H1 (cell line): ENCODE results near the gene TACR2. TPM values are rescaled to one million over a fixed set of nuclear protein-coding genes. Genes with fewer than 3 reads are reported as not detected.

ENCODE experiments used
- CTCF ChIA-PET: fragments of 300-600 bp; sonication (Branson Sonifier 250); formaldehyde crosslinking; loops from one replicate; lab custom pipeline; 2021; ENCODE audit not compliant: partially characterized antibody; lab: Charles Lee
- POLR2A ChIA-PET: fragments of 300-600 bp; sonication (Branson Sonifier 250); formaldehyde crosslinking; loops from one replicate; lab custom pipeline; 2021; ENCODE audit warnings: inconsistent platforms; ENCODE audit not compliant: partially characterized antibody; lab: Charles Lee
- DNase-seq, 2 experiments: peaks; one replicate each; pipeline versions ENCODE4 v3.0.0 to v3.0.0-alpha.2; 2010 to 2022; ENCODE audit warnings: low spot score in 2 of 2, low read depth in 1 of 2, mixed read lengths in 1 of 2
- FAIRE-seq: peaks from 2 replicates; lab custom pipeline; 2011; peaks lifted over from hg19 to GRCh38; lab: Jason Lieb, UNC
- H2AFZ ChIP-seq: 2 replicates; pipeline ENCODE4 v1.8.1; 2012; ENCODE audit warnings: low read length, inconsistent platforms
- H2AK5ac ChIP-seq: 2 replicates; pipeline ENCODE4 v1.6.1; 2013; ENCODE audit warnings: low read depth, low read length
- H2BK120ac ChIP-seq: replicated peaks from 2 replicates; pipeline ENCODE3; 2013; ENCODE audit warnings: low read depth, low read length, inconsistent platforms
- H2BK12ac ChIP-seq: 2 replicates; pipeline ENCODE4 v1.6.1; 2013; ENCODE audit warnings: low read depth, low read length
- H2BK15ac ChIP-seq: 2 replicates; pipeline ENCODE4 v1.6.1; 2013; ENCODE audit warnings: low read length
- H2BK20ac ChIP-seq: 2 replicates; pipeline ENCODE4 v1.6.1; 2013; ENCODE audit warnings: low read length
- H2BK5ac ChIP-seq: 2 replicates; pipeline ENCODE4 v1.6.1; 2013; ENCODE audit warnings: low read depth, low read length
- H3K14ac ChIP-seq: 2 replicates; pipeline ENCODE4 v1.6.1; 2013; ENCODE audit warnings: inconsistent platforms; ENCODE audit not compliant: insufficient read length
- H3K18ac ChIP-seq: 2 replicates; pipeline ENCODE4 v1.6.1; 2013; ENCODE audit warnings: low read length; ENCODE audit errors: extremely low read depth
- H3K23ac ChIP-seq: 2 replicates; pipeline ENCODE4 v1.6.1; 2013; ENCODE audit warnings: inconsistent platforms; ENCODE audit not compliant: insufficient read length
- H3K23me2 ChIP-seq: 2 replicates; pipeline ENCODE4 v1.6.1; 2013; ENCODE audit warnings: low read depth, low read length
- H3K27ac ChIP-seq: 2 replicates; pipeline ENCODE4 v1.6.1; 2011; ENCODE audit warnings: low read depth, low read length, inconsistent platforms
- H3K27me3 ChIP-seq, 4 experiments: replicated peaks in 1 of 4; 1 replicate in 1 of 4; 2 replicates in 3 of 4; pipeline versions ENCODE4 v1.6.1 to v1.8.1; 2011 to 2013; ENCODE audit warnings: low read length in 3 of 4, mild to moderate bottlenecking in 3 of 4, inconsistent platforms in 2 of 4, mixed read lengths in 2 of 4, moderate library complexity in 1 of 4; ENCODE audit not compliant: control insufficient read depth in 3 of 4, insufficient read depth in 3 of 4; ENCODE audit errors: extremely low read depth in 1 of 4
- H3K36me3 ChIP-seq, 4 experiments: 2 replicates each; pipeline versions ENCODE4 v1.6.1 to v1.8.1; 2011 to 2013; ENCODE audit warnings: mild to moderate bottlenecking in 4 of 4, low read length in 3 of 4, moderate library complexity in 2 of 4, control low read depth in 1 of 4, inconsistent platforms in 1 of 4; ENCODE audit not compliant: insufficient read depth in 4 of 4, control insufficient read depth in 2 of 4
- H3K4ac ChIP-seq: replicated peaks from 2 replicates; pipeline ENCODE3; 2013; ENCODE audit warnings: low read length, low read depth, mixed read lengths, inconsistent platforms; ENCODE audit not compliant: insufficient read length
- H3K4me1 ChIP-seq, 4 experiments: replicated peaks in 1 of 4; 1 replicate in 1 of 4; 2 replicates in 3 of 4; pipeline versions ENCODE4 v1.6.1 to v1.8.1; 2011 to 2013; ENCODE audit warnings: low read length in 3 of 4, inconsistent platforms in 2 of 4, mixed read lengths in 1 of 4; ENCODE audit not compliant: insufficient read depth in 4 of 4, control insufficient read depth in 3 of 4
- H3K4me2 ChIP-seq, 2 experiments: 2 replicates each; pipeline versions ENCODE4 v1.6.1 to v1.8.1; 2011 to 2013; ENCODE audit warnings: low read depth in 2 of 2, low read length in 2 of 2, control low read depth in 1 of 2, inconsistent platforms in 1 of 2, mild to moderate bottlenecking in 1 of 2; ENCODE audit not compliant: insufficient read depth in 1 of 2
- H3K4me3 ChIP-seq, 4 experiments: fragments of 200-600, 300-600 bp in 1 of 4; sonication (generic), shearing (Covaris generic), sonication (Bioruptor Twin) in 1 of 4; 2 replicates each; pipeline versions ENCODE4 v1.5.1 to v1.8.1; 2011 to 2016; ENCODE audit warnings: low read length in 4 of 4, low read depth in 3 of 4, control low read depth in 2 of 4, inconsistent platforms in 2 of 4, mild to moderate bottlenecking in 2 of 4, mixed read lengths in 1 of 4, moderate library complexity in 1 of 4; ENCODE audit not compliant: insufficient read depth in 2 of 4; ENCODE audit errors: extremely low read depth in 1 of 4
- H3K56ac ChIP-seq: replicated peaks from 2 replicates; pipeline ENCODE3; 2013; ENCODE audit warnings: low read depth, mild to moderate bottlenecking, mixed read lengths, low read length, inconsistent platforms; ENCODE audit not compliant: insufficient read length
- H3K79me1 ChIP-seq: 2 replicates; pipeline ENCODE4 v1.6.1; 2013; ENCODE audit warnings: low read depth, low read length, control low read depth
- H3K79me2 ChIP-seq, 2 experiments: 2 replicates each; pipeline versions ENCODE4 v1.6.1 to v1.8.1; 2012 to 2013; ENCODE audit warnings: low read length in 2 of 2, mild to moderate bottlenecking in 2 of 2, inconsistent platforms in 1 of 2; ENCODE audit not compliant: insufficient read depth in 2 of 2, control insufficient read depth in 1 of 2
- H3K9ac ChIP-seq, 4 experiments: replicated peaks in 1 of 4; 1 replicate in 1 of 4; 2 replicates in 3 of 4; pipeline versions ENCODE4 v1.6.1 to v1.8.1; 2011 to 2013; ENCODE audit warnings: low read depth in 3 of 4, low read length in 3 of 4, control low read depth in 2 of 4, mild to moderate bottlenecking in 2 of 4, moderate library complexity in 2 of 4, inconsistent platforms in 1 of 4; ENCODE audit errors: extremely low read depth in 1 of 4
- H3K9me3 ChIP-seq, 2 experiments: 2 replicates each; pipeline versions ENCODE4 v1.6.1 to v1.8.1; 2012 to 2013; ENCODE audit warnings: mild to moderate bottlenecking in 2 of 2, moderate library complexity in 2 of 2, control low read depth in 1 of 2, inconsistent platforms in 1 of 2, low read depth in 1 of 2, low read length in 1 of 2, mixed read lengths in 1 of 2; ENCODE audit not compliant: insufficient read depth in 2 of 2
- H4K20me1 ChIP-seq, 2 experiments: replicated peaks in 1 of 2; 2 replicates each; pipeline versions ENCODE3 to v1.8.1; 2011 to 2013; ENCODE audit warnings: inconsistent platforms in 2 of 2, low read length in 2 of 2, mild to moderate bottlenecking in 1 of 2; ENCODE audit not compliant: insufficient read depth in 2 of 2, control insufficient read depth in 1 of 2
- H4K5ac ChIP-seq: 2 replicates; pipeline ENCODE4 v1.6.1; 2013; ENCODE audit warnings: low read length, low read depth, mixed read lengths, inconsistent platforms; ENCODE audit not compliant: insufficient read length
- H4K8ac ChIP-seq: 2 replicates; pipeline ENCODE4 v1.8.0; 2013; ENCODE audit warnings: mild to moderate bottlenecking, moderate library complexity, low read length, inconsistent platforms; ENCODE audit not compliant: insufficient read depth; ENCODE audit errors: extremely low read depth
- H4K91ac ChIP-seq: replicated peaks from 2 replicates; pipeline ENCODE3; 2013; ENCODE audit warnings: low read length, mixed read lengths, inconsistent platforms; ENCODE audit not compliant: insufficient read length
- BACH1 ChIP-seq: IDR thresholded peaks from 2 replicates; pipeline ENCODE4 v1.6.1; 2012; ENCODE audit warnings: low read length, improper control_type of control experiment
- CHD1 ChIP-seq: IDR thresholded peaks from 2 replicates; pipeline ENCODE4 v1.6.1; 2012; ENCODE audit warnings: low read depth, low read length, improper control_type of control experiment
- EGR1 ChIP-seq: IDR thresholded peaks from 2 replicates; pipeline ENCODE4 v1.6.1; 2011; ENCODE audit warnings: low read depth, low read length, borderline replicate concordance
- EP300 ChIP-seq, 2 experiments: IDR thresholded peaks; 1 replicate in 1 of 2; 2 replicates in 1 of 2; pipeline ENCODE4 v1.6.1; 2011 to 2012; ENCODE audit warnings: low read depth in 2 of 2, low read length in 2 of 2, mild to moderate bottlenecking in 2 of 2, borderline replicate concordance in 1 of 2, inconsistent platforms in 1 of 2, moderate library complexity in 1 of 2
- GABPA ChIP-seq: IDR thresholded peaks from 2 replicates; pipeline ENCODE4 v1.6.1; 2011; ENCODE audit warnings: mild to moderate bottlenecking, low read length, moderate library complexity, borderline replicate concordance; ENCODE audit not compliant: insufficient read depth
- HDAC6 ChIP-seq: IDR thresholded peaks from one replicate; pipeline ENCODE4 v1.7.1; 2012; ENCODE audit warnings: low read depth, mild to moderate bottlenecking, inconsistent platforms, low read length, moderate library complexity
- KDM5A ChIP-seq: fragments of 200-600 bp; IDR thresholded peaks from 2 replicates; pipeline ENCODE4 v1.7.1; 2012; ENCODE audit warnings: mild to moderate bottlenecking, low read length, inconsistent platforms, mixed read lengths
- MAFK ChIP-seq: IDR thresholded peaks from 2 replicates; pipeline ENCODE4 v1.6.1; 2012; ENCODE audit warnings: low read depth, mild to moderate bottlenecking, improper control_type of control experiment, low read length
- TEAD4 ChIP-seq: IDR thresholded peaks from 2 replicates; pipeline ENCODE4 v1.6.1; 2012; ENCODE audit warnings: low read depth, low read length, inconsistent platforms, mixed read lengths
- WGBS, 2 experiments: shearing (Covaris generic) in 1 of 2; methylation state at CpG; one replicate each; pipeline versions ENCODE4 v1.1.6 to v1.1.7; 2013 to 2015; ENCODE audit warnings: low lambda C conversion rate in 2 of 2, mixed read lengths in 2 of 2, inconsistent platforms in 1 of 2, low coverage in 1 of 2, missing lambda C conversion rate in 1 of 2; ENCODE audit not compliant: insufficient replicate concordance in 2 of 2, insufficient coverage in 1 of 2, insufficient read length in 1 of 2; ENCODE audit errors: extremely low coverage in 1 of 2, missing lambda C conversion rate in 1 of 2; 5-methylcytosine and 5-hydroxymethylcytosine counted together
- polyA plus RNA-seq, 7 experiments: library from polyadenylated mRNA; depleted of rRNA in 3 of 7; stranded (reverse) in 5 of 7; unstranded in 2 of 7; fragments of >200 nt in 5 of 7; fragments of 200-250 nt in 2 of 7; gene quantifications; 1 replicate in 5 of 7; 2 replicates in 1 of 7; 4 replicates in 1 of 7; pipeline versions ENCODE4 v1.2.1 to v1.2.3, GENCODE V29; 2011 to 2013; ENCODE audit warnings: missing spikeins in 2 of 7, mixed read lengths in 2 of 7
- total RNA-seq: library from RNA; stranded (reverse); fragmentation: NEBNext Ultra II Directional; extraction: Animal tissue kit (Norgen Biotek cat#: 25700); gene quantifications from 2 replicates; pipeline ENCODE4 v1.2.1, GENCODE V29; 2021
- TF ChIP-seq, protein P1 (sequence below), 3 experiments: IDR thresholded peaks; 1 replicate in 2 of 3; 2 replicates in 1 of 3; pipeline versions ENCODE4 v1.5.1 to v1.6.1; 2011; ENCODE audit warnings: low read length in 3 of 3, mild to moderate bottlenecking in 3 of 3, inconsistent platforms in 2 of 3, low read depth in 1 of 3, moderate library complexity in 1 of 3; ENCODE audit not compliant: insufficient read depth in 1 of 3; ENCODE audit errors: control extremely low read depth in 1 of 3
- TF ChIP-seq, protein P2 (sequence below): IDR thresholded peaks from 2 replicates; pipeline ENCODE4 v1.6.1; 2012; ENCODE audit warnings: inconsistent platforms

Gene TACR2
- total and polyA plus RNA-seq, 2 of the 8 experiments (the other 6 are each of a cell fraction or from before 2014, with no cell fraction given): 0.06 TPM; not detected in 1

DNA sequence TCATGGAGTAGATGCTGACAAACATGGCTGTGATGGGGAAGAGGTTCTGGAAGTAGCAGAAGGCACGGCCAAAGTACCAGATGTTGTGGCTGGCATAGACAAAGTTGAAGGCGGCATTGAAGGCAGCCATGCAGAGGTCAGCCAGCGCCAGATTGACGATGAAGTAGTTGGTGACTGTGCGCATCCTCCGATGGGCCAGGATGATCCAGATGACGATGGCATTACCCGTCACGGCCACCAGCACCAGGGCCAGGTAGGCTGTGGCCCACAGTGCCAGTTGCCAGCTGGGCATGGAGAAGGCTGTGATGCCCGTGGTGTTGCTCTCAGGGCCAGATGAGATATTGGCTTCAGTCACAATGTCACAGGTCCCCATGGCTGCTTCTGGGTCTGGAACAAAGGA lies 767 bp downstream of the TACR2 start:
- Histone ChIP-seq H3K9me3 (no peaks in the 10 kb centered on the region), H2BK12ac (no peak overlapping the region), H2BK20ac (no peak overlapping the region), H3K4me1 (no peaks in the 10 kb centered on the region; a peak in 2 of 7 replicates), H3K27ac (no peak overlapping the region), H3K56ac (no peak overlapping the region), H2BK120ac (no peak overlapping the region), H4K5ac (no peak overlapping the region), H3K79me2 (no peaks in the 10 kb centered on the region), H4K20me1 (no peaks in the 10 kb centered on the region), H3K27me3 (no peaks in the 10 kb centered on the region), H3K36me3 (no peaks in the 10 kb centered on the region), H3K4ac (no peak overlapping the region), H2AFZ (no peak overlapping the region), H3K4me3 (no peak overlapping the region), H2BK15ac (no peak overlapping the region), H2AK5ac (no peak overlapping the region), H3K14ac (no peak overlapping the region), H3K4me2 (no peak overlapping the region), H3K23me2 (no peaks in the 10 kb centered on the region), H3K9ac (no peak overlapping the region), H4K91ac (no peak overlapping the region), H3K79me1 (no peaks in the 10 kb centered on the region), H2BK5ac (peak overlapping the region; percentile 52; the same call in 1 of the 2 replicates), H4K8ac (no peak overlapping the region), H3K18ac (no peak overlapping the region), H3K23ac (no peak overlapping the region)
- ChIA-PET POLR2A (no interaction called here), CTCF (interaction anchor here (0.6 to 3.5 kb wide), 7 partner anchors 7 to 228 kb away, joined by 3 to 28 read pairs (median 4); no protein-coding TSS in a partner anchor)
- FAIRE-seq: no peak
- no peak for DNase-seq
- 90% methylated on average over 10 of the region's 10 CpGs; no CpG with 5 or more reads in 1 of the 2 experiments for WGBS, 2 experiments
- TF ChIP-seq MAFK (no peak), CHD1 (no peak), BACH1 (no peak), EP300 (IDR thresholded peaks at IDR 0.05; ENCODE audit: borderline replicate concordance in 1 of 2, low read depth in 2 of 2, low read length in 2 of 2) (no peak), GABPA (no peak), HDAC6 (no peak), TEAD4 (no peak), KDM5A (no peak), EGR1 (no peak)
- TF ChIP-seq, protein P1, sequence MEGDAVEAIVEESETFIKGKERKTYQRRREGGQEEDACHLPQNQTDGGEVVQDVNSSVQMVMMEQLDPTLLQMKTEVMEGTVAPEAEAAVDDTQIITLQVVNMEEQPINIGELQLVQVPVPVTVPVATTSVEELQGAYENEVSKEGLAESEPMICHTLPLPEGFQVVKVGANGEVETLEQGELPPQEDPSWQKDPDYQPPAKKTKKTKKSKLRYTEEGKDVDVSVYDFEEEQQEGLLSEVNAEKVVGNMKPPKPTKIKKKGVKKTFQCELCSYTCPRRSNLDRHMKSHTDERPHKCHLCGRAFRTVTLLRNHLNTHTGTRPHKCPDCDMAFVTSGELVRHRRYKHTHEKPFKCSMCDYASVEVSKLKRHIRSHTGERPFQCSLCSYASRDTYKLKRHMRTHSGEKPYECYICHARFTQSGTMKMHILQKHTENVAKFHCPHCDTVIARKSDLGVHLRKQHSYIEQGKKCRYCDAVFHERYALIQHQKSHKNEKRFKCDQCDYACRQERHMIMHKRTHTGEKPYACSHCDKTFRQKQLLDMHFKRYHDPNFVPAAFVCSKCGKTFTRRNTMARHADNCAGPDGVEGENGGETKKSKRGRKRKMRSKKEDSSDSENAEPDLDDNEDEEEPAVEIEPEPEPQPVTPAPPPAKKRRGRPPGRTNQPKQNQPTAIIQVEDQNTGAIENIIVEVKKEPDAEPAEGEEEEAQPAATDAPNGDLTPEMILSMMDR (IDR thresholded peaks at IDR 0.05; ENCODE audit: control extremely low read depth in 1 of 3, insufficient read depth in 1 of 3, low read depth in 1 of 3, low read length in 3 of 3): no peak
- TF ChIP-seq, protein P2, sequence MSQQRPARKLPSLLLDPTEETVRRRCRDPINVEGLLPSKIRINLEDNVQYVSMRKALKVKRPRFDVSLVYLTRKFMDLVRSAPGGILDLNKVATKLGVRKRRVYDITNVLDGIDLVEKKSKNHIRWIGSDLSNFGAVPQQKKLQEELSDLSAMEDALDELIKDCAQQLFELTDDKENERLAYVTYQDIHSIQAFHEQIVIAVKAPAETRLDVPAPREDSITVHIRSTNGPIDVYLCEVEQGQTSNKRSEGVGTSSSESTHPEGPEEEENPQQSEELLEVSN: no peak
